CD1c-positive myeloid dendritic cell (primary cell): ENCODE data around the gene SEZ6L2.
"Not testable (repeated sequence)": the region's sequence is repeated elsewhere in the genome, so short reads cannot be mapped to it uniquely, and the experiment has no call there.

Experiments
- DNase-seq: peaks from one replicate; pipeline ENCODE4 v3.0.0-alpha.2; 2016; ENCODE audit errors: extremely low spot score

The SEZ6L2 gene

DNA sequence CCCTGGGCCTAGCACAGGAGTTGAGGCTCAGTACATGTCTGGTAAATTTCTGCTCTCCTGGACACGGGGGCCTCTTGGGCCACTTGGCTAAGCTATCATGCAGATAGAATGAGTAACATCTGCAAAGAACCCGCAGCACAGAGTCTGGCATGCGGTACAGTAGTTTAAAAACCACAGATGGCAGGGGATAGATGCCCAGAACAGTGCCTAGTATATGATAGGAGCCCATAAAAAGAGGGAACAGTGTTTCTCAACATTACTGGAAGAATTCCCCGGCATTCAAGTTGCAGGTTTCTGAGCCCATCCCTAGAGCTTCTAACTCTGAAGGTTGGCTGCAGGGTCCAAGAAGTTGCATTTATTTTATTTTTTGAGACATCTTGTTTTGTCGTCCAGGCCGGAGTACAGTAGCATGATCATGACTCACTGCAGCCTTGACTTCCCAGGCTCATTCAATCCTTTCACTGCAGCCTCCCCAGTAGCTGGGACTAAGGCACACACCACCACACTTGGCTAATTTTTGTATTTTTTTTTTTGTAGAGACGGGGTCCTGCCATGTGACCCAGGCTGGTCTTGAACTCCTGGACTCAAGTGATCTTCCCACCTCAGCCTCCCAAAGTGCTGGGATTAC, 42.1 kb downstream of the SEZ6L2 start:
- no peak for DNase-seq

GRCh38 chr16:29854520-29855100, 44.7 kb downstream of the SEZ6L2 start:
- no peak for DNase-seq

GRCh38 chr16:29852654-29853053, 46.7 kb downstream of the SEZ6L2 start:
- peak; percentile 67 for DNase-seq

GRCh38 chr16:29850998-29851397, 48.4 kb downstream of the SEZ6L2 start:
- no peak for DNase-seq

DNA sequence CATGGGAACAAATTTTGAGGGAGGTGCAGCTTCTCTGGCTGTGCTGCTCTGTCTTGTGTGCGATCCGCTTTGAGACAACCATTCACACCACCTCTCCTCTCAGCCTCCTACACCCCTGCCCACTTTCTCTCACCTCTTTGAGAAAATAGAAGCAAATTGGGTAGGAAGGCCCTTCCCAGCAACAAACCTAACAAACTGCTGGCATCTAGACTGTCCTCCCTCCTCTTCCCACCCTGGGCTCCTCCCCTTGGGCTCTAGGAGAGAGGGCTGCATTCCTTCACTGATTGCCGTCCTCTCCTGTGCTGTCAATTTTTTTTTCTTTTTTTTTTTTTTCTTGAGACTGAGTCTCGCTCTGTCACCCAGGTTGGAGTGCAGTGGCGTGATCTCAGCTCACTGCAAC, 49.8 kb downstream of the SEZ6L2 start:
- DNase-seq, result no peak

- DNase-seq, result peak; percentile 82
These were observed 50.7 kb downstream of the SEZ6L2 start for GRCh38 chr16:29848420-29849297.

- DNase-seq, result no peak
These were observed 53.7 kb downstream of the SEZ6L2 start for GRCh38 chr16:29845656-29846055.

DNA sequence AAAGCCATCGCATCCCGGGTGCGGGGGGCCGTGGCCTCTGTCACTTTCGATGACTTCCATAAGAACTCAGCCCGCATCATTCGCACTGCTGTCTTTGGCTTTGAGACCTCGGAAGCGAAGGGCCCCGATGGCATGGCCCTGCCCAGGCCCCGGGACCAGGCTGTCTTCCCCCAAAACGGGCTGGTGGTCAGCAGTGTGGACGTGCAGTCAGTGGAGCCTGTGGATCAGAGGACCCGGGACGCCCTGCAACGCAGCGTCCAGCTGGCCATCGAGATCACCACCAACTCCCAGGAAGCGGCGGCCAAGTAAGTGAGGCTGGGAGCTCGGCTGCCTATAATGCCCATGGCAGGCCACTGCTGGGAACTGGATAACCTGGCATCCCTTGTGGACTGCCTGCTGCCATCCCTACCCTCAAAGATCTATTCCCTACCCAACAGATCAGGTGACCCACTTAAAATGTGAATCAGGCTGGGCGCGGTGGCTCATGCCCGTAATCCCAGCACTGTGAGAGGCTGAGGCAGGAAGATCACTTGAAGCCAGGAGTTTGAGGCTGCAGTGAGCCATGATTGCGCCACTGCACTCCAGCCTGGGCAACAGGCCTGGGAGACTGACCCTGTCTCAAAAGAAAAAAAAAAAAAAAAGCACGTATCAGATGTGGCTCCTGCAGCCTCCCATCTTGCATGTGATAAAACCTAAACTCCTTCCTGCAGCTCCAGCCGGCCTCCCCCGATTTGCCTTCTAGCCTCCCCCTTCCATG, 54.6 kb downstream of the SEZ6L2 start:
- no peak for DNase-seq

DNA sequence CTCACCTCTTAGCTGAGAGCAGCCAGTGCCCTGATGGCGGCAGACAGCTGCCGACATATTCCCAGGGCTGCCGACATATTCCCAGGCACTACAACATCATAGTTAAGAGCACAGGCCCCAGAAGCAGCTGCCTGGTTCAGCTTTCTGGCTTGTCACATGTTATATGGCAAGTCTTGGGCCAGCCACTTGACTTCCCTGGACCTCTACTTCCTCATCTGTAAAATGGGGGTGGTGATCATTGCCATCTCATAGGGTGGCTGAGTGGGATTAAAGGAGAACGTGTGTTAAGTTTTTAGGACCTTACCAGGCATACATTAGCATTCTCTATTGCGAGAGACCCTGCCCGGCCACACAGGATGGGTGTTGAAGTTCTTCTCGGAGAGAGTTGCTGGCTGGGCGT, 55.4 kb downstream of the SEZ6L2 start:
- peak; percentile 10 for DNase-seq

DNA sequence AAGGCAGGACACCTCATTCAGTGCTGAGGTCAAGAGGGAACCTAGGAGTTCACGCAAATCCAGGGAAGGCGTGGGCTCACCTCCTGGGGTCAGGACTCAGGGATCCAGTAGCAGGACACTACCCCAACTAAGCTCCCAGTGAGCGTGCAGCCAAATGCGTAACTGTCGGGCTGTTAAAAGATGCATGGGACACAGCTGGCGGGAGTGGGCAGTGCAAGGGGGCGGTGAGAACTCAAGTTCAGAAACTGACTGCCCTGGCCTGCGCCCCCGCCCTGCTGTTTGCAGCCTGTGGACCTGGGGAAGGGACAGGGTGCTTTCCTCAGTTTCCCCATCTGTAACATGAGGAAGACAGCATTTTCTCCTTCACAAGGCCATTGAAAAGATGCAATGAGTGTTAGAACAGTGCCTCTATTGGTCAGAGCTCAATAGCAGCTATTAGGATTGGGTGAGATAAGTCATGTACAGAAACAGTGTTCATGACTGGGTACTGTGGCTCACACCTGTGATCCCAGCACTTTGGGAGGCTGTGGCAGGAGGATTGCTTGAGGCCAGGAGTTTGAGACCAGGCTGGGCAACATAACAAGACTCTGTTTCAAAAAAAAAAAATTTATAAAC, 56.5 kb downstream of the SEZ6L2 start:
- DNase-seq, result no peak

DNA sequence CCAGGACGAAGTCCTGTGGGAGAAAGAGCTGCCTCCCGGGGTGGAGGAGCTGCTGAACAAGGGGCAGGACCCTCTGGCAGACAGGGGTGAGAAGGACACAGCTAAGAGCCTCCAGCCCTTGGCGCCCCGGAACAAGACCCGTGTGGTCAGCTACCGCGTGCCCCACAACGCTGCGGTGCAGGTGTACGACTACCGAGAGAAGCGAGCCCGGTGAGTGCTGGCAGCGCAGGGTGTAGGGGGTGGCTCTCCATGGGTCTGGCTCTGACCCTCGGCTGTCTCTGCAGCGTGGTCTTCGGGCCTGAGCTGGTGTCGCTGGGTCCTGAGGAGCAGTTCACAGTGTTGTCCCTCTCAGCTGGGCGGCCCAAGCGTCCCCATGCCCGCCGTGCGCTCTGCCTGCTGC, 57.7 kb downstream of the SEZ6L2 start:
- DNase-seq, result no peak

- DNase-seq, result no peak
These were observed 59.1 kb downstream of the SEZ6L2 start for GRCh38 chr16:29840240-29840639.

GRCh38 chr16:29839822-29840221, 59.5 kb downstream of the SEZ6L2 start:
- no peak for DNase-seq

DNA sequence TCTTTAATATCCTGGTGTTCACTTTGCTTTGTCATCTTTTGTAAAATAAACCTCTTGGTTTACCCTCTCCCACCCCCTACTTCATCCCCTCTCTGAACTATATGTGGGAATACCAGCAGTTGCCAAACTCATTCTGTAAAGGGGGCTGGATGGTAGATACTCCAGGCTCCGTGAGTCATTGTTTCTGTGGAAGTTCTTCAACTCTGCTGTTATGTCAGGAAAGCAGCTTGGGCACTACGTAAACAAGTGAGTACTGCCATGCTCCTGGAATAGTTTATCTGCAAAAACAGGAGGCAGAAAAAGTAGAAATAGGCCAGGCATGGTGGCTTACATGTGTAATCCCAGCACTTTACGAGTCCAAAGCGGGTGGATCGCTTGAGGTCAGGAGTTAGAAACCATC, 61.5 kb downstream of the SEZ6L2 start:
- DNase-seq, result no peak

GRCh38 chr16:29836623-29837022, 62.7 kb downstream of the SEZ6L2 start:
- DNase-seq, result no peak

DNA sequence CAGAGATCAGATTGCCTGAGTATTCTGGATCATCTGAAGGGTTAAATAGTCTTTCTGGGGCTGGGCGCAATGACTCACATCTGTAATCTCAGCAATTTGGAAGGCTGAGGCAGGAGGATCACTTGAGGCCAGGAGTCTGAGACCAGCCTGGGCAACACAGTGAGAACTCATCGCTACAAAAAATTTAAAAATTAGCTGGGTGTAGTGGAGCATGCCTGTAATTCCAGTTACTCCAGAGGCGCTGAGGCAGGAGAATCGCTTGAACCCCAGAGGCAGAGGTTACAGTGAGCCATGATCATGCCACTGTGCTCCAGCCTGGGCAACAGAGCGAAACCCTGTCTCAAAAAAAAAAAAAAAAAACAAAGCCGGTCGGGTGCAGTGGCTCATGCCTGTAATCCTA, 63.4 kb downstream of the SEZ6L2 start:
- no peak for DNase-seq

GRCh38 chr16:29834079-29834478, 65.3 kb downstream of the SEZ6L2 start:
- no peak for DNase-seq

GRCh38 chr16:29833219-29833618, 66.1 kb downstream of the SEZ6L2 start:
- not testable (repeated sequence) for DNase-seq

GRCh38 chr16:29831490-29831889, 67.9 kb downstream of the SEZ6L2 start:
- no peak for DNase-seq

DNA sequence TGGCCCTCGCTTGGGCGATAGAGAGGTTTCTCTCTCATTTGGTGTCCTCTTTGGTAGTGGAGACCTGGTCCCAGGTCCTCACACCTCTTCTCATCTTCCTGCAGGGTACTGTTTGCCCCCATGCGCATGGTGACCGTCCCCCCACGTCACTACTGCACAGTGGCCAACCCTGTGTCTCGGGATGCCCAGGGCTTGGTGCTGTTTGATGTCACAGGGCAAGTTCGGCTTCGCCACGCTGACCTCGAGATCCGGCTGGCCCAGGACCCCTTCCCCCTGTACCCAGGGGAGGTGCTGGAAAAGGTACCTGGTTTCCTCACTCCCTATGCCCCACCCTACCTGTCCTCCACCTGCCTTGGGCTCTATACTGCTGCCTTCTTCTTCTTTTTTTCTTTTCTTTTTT, 68.6 kb downstream of the SEZ6L2 start:
- DNase-seq, result no peak

GRCh38 chr16:29826342-29826695, 73.0 kb downstream of the SEZ6L2 start:
- DNase-seq, result no peak
